GM12864 (cell line): Measurements from ENCODE around the gene ITGB3BP.

Experiments used
- DNase-seq: peaks from one replicate; pipeline ENCODE4 v3.0.0-alpha.2; 2011; ENCODE audit warnings: low read depth
- H3K4me3 ChIP-seq: 2 replicates; pipeline ENCODE4 v1.5.1; 2011; ENCODE audit warnings: mild to moderate bottlenecking, low read depth, low read length, control low read depth
- CTCF ChIP-seq: IDR thresholded peaks from 2 replicates; pipeline ENCODE4 v1.5.1; 2011; ENCODE audit warnings: low read depth, mild to moderate bottlenecking, moderate library complexity, low read length, control low read depth, inconsistent platforms; ENCODE audit errors: missing control alignments

Gene ITGB3BP

GRCh38 chr1:63408331-63408730 lies 114.7 kb downstream of the ITGB3BP start:
- no peak overlapping the region for H3K4me3 ChIP-seq
- TF ChIP-seq CTCF: no peak
- no peak for DNase-seq

- no peak for TF ChIP-seq CTCF
- H3K4me3 ChIP-seq: no peak overlapping the region
- no peak for DNase-seq
Observed at GRCh38 chr1:63407002-63407401, 116.0 kb downstream of the ITGB3BP start.

GRCh38 chr1:63405987-63406386 lies 117.0 kb downstream of the ITGB3BP start:
- TF ChIP-seq CTCF: no peak
- no peak for DNase-seq
- no peak overlapping the region for H3K4me3 ChIP-seq

- no peak for DNase-seq
- no peak for TF ChIP-seq CTCF
- H3K4me3 ChIP-seq: no peak overlapping the region
Observed at GRCh38 chr1:63405021-63405420, 118.0 kb downstream of the ITGB3BP start.

- H3K4me3 ChIP-seq: no peak overlapping the region
- no peak for DNase-seq
- no peak for TF ChIP-seq CTCF
Observed at GRCh38 chr1:63403386-63403785, 119.6 kb downstream of the ITGB3BP start.

- no peak for DNase-seq
- TF ChIP-seq CTCF: no peak
- no peak overlapping the region for H3K4me3 ChIP-seq
Observed at GRCh38 chr1:63401945-63402344, 121.1 kb downstream of the ITGB3BP start.
